ENCODE results near the gene PPP1R14C. TPM values are rescaled to one million over a fixed set of nuclear protein-coding genes. Genes with fewer than 3 reads are reported as not detected.

The PPP1R14C gene
- polyA plus RNA-seq, 1 donor (not counting 4 experiments of a cell fraction or from before 2014, with no cell fraction given): 50.6 TPM

DNA sequence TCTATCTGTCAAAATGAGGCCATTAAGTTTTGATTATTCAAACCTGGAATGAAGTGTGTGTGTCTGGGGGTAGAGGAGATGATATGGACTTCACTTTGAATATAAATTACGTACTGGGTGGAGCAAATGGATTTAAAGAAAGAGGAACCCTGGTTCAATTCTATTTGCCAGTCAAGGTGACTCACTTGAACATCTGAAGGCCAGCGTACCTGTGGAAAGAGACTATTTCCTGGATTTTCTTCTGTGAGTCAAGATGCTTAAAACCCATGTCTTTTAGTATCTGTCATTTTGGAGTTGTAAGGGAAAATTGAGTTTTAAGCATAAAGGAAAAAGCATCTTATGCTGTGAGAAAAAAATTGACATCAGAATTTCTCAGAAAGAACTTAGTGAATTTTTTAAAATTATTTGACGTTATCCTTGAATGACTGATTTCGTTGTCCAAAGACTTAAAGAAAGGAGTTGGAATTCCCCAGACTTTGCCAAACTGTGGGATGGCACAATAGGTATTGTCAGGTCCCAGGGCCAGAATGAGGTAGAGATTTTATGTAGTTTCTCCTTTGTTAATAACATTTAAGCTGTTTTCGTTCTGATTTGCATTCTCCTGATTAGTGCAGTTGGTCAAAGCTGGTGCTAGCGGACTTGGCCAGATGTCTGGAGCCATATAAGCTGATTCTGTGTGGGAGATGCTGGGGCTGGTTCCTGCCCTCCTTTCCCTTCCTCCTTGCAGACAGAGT, 2.4 kb upstream of the PPP1R14C start:
- TF ChIP-seq EZH2 (IDR thresholded peaks at IDR 0.05; ENCODE audit: low read length): no peak
- TF ChIP-seq, protein P1, sequence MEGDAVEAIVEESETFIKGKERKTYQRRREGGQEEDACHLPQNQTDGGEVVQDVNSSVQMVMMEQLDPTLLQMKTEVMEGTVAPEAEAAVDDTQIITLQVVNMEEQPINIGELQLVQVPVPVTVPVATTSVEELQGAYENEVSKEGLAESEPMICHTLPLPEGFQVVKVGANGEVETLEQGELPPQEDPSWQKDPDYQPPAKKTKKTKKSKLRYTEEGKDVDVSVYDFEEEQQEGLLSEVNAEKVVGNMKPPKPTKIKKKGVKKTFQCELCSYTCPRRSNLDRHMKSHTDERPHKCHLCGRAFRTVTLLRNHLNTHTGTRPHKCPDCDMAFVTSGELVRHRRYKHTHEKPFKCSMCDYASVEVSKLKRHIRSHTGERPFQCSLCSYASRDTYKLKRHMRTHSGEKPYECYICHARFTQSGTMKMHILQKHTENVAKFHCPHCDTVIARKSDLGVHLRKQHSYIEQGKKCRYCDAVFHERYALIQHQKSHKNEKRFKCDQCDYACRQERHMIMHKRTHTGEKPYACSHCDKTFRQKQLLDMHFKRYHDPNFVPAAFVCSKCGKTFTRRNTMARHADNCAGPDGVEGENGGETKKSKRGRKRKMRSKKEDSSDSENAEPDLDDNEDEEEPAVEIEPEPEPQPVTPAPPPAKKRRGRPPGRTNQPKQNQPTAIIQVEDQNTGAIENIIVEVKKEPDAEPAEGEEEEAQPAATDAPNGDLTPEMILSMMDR (optimal IDR thresholded peaks at IDR 0.05 in 1 of 3, IDR thresholded peaks at IDR 0.05 in 1 of 3, conservative IDR thresholded peaks at IDR 0.05 in 1 of 3; ENCODE audit: extremely low read depth in 1 of 3, insufficient read depth in 2 of 3, low read length in 3 of 3): no peak
- H4K20me1 ChIP-seq (ENCODE audit: control insufficient read depth, extremely low read depth, insufficient read depth, low read length): no peaks in the 10 kb centered on the region
- no peaks in the 10 kb centered on the region for H3K9me3 ChIP-seq (ENCODE audit: control insufficient read depth, low read depth, low read length)
- no peaks in the 10 kb centered on the region for H3K27me3 ChIP-seq (ENCODE audit: control insufficient read depth, extremely low read depth, insufficient read depth, low read length)
- H3K9ac ChIP-seq (ENCODE audit: control insufficient read depth, extremely low read depth, insufficient read depth, low read length): peak overlapping the region; percentile 4
- H3K4me2 ChIP-seq (ENCODE audit: control insufficient read depth, extremely low read depth, insufficient read depth, low read depth, low read length): no peak overlapping the region
- peaks cover 22% of the 10 kb centered on the region for H3K79me2 ChIP-seq (ENCODE audit: control insufficient read depth, insufficient read depth, low read length)
- no peak overlapping the region for H2AFZ ChIP-seq (ENCODE audit: control insufficient read depth, low read length)
- no peaks in the 10 kb centered on the region for H3K9me1 ChIP-seq (ENCODE audit: control insufficient read depth, extremely low read depth, insufficient read depth, low read length)
- peak overlapping the region; percentile 26 for H3K27ac ChIP-seq (ENCODE audit: control insufficient read depth, insufficient read depth, low read length)
- dilution Hi-C loops (cut with MboI; ENCODE audit: extremely low pct_ligation_motif_present, low sequenced_read_pairs): no loop called here
- no peak for DNase-seq (ENCODE audit: low read depth, low spot score)
- no peaks in the 10 kb centered on the region for H3K36me3 ChIP-seq (ENCODE audit: control insufficient read depth in 2 of 2, extremely low read depth in 1 of 2, insufficient read depth in 2 of 2, low read length in 2 of 2)
- peaks cover 14% of the 10 kb centered on the region for H3K4me1 ChIP-seq (ENCODE audit: control insufficient read depth, extremely low read depth, insufficient read depth, low read length)
- peak; percentile 73 for FAIRE-seq
- H3K4me3 ChIP-seq (ENCODE audit: control insufficient read depth in 2 of 3, extremely low read depth in 1 of 3, insufficient read depth in 2 of 3, low read depth in 1 of 3, low read length in 3 of 3): no peak overlapping the region

DNA sequence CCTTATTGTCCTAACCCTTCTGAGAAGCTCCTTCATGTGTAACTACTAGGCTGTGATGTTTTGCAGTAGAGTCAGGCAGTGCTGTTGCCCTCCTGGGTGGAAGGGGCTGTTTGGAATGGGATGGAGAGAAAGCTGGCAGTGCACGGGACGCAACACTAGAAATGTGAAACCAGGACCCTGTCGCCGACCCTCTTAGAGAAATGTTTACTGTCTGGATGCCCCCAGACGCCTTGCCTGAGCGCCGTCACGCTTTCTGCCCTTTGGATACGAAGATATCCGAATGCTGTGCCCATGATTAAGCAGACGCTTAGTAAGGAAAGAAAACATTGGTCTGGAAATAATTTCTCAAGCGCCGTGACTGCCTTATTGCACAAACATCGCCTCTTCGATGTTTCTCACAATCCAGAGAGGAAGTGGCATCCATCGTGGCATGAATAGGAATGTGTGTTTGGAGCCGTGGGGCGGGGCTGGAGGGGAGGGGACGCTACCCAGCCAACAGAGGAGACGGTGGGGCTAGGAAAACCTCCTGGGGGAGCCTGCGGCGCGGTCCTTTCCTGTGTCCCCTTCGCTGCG, 661 bp upstream of the PPP1R14C start:
- H3K36me3 ChIP-seq (ENCODE audit: control insufficient read depth in 2 of 2, extremely low read depth in 1 of 2, insufficient read depth in 2 of 2, low read length in 2 of 2): peaks cover 0 to 5% of the 10 kb centered on the region in 2 experiments
- peak overlapping the region; percentile 44 to 93 (median 84) for H3K4me3 ChIP-seq (ENCODE audit: control insufficient read depth in 2 of 3, extremely low read depth in 1 of 3, insufficient read depth in 2 of 3, low read depth in 1 of 3, low read length in 3 of 3)
- H3K9ac ChIP-seq (ENCODE audit: control insufficient read depth, extremely low read depth, insufficient read depth, low read length): peak overlapping the region; percentile 77
- no peaks in the 10 kb centered on the region for H3K27me3 ChIP-seq (ENCODE audit: control insufficient read depth, extremely low read depth, insufficient read depth, low read length)
- peaks cover 37% of the 10 kb centered on the region for H3K79me2 ChIP-seq (ENCODE audit: control insufficient read depth, insufficient read depth, low read length)
- no peak for DNase-seq (ENCODE audit: low read depth, low spot score)
- peak overlapping the region; percentile 78 for H2AFZ ChIP-seq (ENCODE audit: control insufficient read depth, low read length)
- FAIRE-seq: peak; percentile 41
- peaks cover 31% of the 10 kb centered on the region for H3K4me1 ChIP-seq (ENCODE audit: control insufficient read depth, extremely low read depth, insufficient read depth, low read length)
- dilution Hi-C loops (cut with MboI; ENCODE audit: extremely low pct_ligation_motif_present, low sequenced_read_pairs): no loop called here
- H3K4me2 ChIP-seq (ENCODE audit: control insufficient read depth, extremely low read depth, insufficient read depth, low read depth, low read length): peak overlapping the region; percentile 39
- TF ChIP-seq, protein P1 (optimal IDR thresholded peaks at IDR 0.05 in 1 of 3, IDR thresholded peaks at IDR 0.05 in 1 of 3, conservative IDR thresholded peaks at IDR 0.05 in 1 of 3; ENCODE audit: extremely low read depth in 1 of 3, insufficient read depth in 2 of 3, low read length in 3 of 3): no peak
- no peak for TF ChIP-seq EZH2 (IDR thresholded peaks at IDR 0.05; ENCODE audit: low read length)
- H4K20me1 ChIP-seq (ENCODE audit: control insufficient read depth, extremely low read depth, insufficient read depth, low read length): no peaks in the 10 kb centered on the region
- H3K9me3 ChIP-seq (ENCODE audit: control insufficient read depth, low read depth, low read length): no peaks in the 10 kb centered on the region
- H3K27ac ChIP-seq (ENCODE audit: control insufficient read depth, insufficient read depth, low read length): peak overlapping the region; percentile 88
- H3K9me1 ChIP-seq (ENCODE audit: control insufficient read depth, extremely low read depth, insufficient read depth, low read length): no peaks in the 10 kb centered on the region

Data from keratinocyte (primary cell).